Tibial nerve (tissue), 4 donors: ENCODE results near the gene IFNB1. TPM values are rescaled to one million over a fixed set of nuclear protein-coding genes. Genes with fewer than 3 reads are reported as not detected.
A peak's percentile ranks its signal among the peaks of the same experiment; 100 is the strongest.

Source experiments
- DNase-seq, 2 donors: peaks; one replicate each; pipeline ENCODE4 v3.0.0-alpha.2; 2019; ENCODE audit warnings: low spot score in 2 of 2
- H3K27ac ChIP-seq, 4 donors: fragments of 200-600 bp; sonication (generic) in 3 of 4; one replicate each; pipeline ENCODE4 v1.5.1; 2017 to 2019; ENCODE audit warnings: mild to moderate bottlenecking in 1 of 4
- H3K27me3 ChIP-seq, 2 donors: fragments of 200-600 bp; sonication (generic) in 1 of 2; one replicate each; pipeline versions ENCODE4 v1.5.1 to v1.6.0; 2017 to 2019
- H3K36me3 ChIP-seq, 3 donors: fragments of 200-600 bp; sonication (generic); one replicate each; pipeline ENCODE4 v1.5.1; 2018 to 2019
- H3K4me1 ChIP-seq, 4 donors: fragments of 200-600 bp; sonication (generic) in 3 of 4; one replicate each; pipeline ENCODE4 v1.5.1; 2017 to 2019
- H3K4me3 ChIP-seq, 4 donors: fragments of 200-600 bp; sonication (generic) in 3 of 4; one replicate each; pipeline ENCODE4 v1.5.1; 2017 to 2019; ENCODE audit warnings: mild to moderate bottlenecking in 1 of 4, moderate library complexity in 1 of 4
- H3K9me3 ChIP-seq, 4 donors: fragments of 200-600 bp; sonication (generic) in 3 of 4; one replicate each; pipeline ENCODE4 v1.5.1; 2017 to 2019
- EP300 ChIP-seq, 2 donors: sonication (generic); formaldehyde crosslinking; IDR thresholded peaks; one replicate each; pipeline ENCODE4 v1.6.1; 2017; ENCODE audit warnings: antibody characterized with exemption in 2 of 2, mild to moderate bottlenecking in 1 of 2
- POLR2A ChIP-seq, 2 donors: fragments of 450-650 bp; IDR thresholded peaks; one replicate each; pipeline ENCODE4 v1.6.1; 2017; ENCODE audit warnings: antibody characterized with exemption in 2 of 2, mild to moderate bottlenecking in 2 of 2, moderate library complexity in 2 of 2
- WGBS, 2 donors: methylation state at CpG; one replicate each; pipeline ENCODE4 v1.1.5; 2018; 5-methylcytosine and 5-hydroxymethylcytosine counted together
- total RNA-seq, 4 donors: library from RNA; depleted of rRNA; stranded (reverse); fragments of >200 nt; gene quantifications; one replicate each; pipeline ENCODE4 v1.1.0, GENCODE V29; 2016
- TF ChIP-seq, protein P1 (sequence below), 5 experiments: fragments of 200-600 bp in 3 of 5; fragments of 450-650 bp in 2 of 5; sonication (generic) in 3 of 5; IDR thresholded peaks; one replicate each; pipeline ENCODE4 v1.5.1; 2016 to 2019; ENCODE audit warnings: antibody characterized with exemption in 5 of 5, mild to moderate bottlenecking in 3 of 5, moderate library complexity in 2 of 5

The IFNB1 gene
- total RNA-seq, 4 donors from 2014 or later: not detected

DNA sequence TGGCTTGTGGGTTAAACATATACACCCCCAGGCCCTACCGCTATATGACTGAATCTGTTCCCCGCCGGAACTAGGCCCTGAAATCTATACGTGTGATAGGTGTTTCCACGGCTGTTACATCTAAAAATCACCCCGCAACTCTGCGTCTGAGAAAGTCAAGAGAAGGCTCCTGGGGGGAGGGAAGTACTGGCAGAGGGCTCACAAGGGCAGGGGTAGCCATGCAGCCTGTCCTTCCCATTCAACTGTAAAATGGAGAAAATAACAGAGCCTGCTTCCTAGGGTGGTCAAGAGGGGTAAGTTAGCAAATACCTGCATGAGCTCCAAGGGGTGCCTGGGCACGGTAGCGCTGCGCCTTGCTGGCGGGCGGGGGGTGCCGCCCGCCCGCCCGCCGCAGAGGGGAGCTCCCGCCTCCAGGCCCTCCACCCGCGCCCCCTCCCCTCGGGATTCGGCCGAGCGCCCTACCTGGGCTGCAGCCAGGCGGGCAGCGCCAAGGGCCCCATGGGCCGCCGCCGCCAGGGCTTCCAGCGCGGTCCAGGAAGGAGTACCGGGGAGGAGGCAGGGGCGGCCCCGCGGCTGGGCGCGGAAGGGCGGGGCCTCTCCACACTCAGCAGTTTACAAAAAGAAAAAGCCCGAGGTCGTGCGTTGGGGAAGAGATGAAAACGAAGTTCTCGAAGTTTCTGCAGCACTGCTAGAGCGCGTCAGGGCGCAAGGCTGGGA is 46.5 kb downstream of the IFNB1 start, which contains the start of gene HACD4:
TSS of gene HACD4 (minus strand) at position 550 of the 717 bp plus-strand sequence. CDS start at position 500, 50 bp downstream.
- no peak for TF ChIP-seq POLR2A (IDR thresholded peaks at IDR 0.05)
- TF ChIP-seq, protein P1, sequence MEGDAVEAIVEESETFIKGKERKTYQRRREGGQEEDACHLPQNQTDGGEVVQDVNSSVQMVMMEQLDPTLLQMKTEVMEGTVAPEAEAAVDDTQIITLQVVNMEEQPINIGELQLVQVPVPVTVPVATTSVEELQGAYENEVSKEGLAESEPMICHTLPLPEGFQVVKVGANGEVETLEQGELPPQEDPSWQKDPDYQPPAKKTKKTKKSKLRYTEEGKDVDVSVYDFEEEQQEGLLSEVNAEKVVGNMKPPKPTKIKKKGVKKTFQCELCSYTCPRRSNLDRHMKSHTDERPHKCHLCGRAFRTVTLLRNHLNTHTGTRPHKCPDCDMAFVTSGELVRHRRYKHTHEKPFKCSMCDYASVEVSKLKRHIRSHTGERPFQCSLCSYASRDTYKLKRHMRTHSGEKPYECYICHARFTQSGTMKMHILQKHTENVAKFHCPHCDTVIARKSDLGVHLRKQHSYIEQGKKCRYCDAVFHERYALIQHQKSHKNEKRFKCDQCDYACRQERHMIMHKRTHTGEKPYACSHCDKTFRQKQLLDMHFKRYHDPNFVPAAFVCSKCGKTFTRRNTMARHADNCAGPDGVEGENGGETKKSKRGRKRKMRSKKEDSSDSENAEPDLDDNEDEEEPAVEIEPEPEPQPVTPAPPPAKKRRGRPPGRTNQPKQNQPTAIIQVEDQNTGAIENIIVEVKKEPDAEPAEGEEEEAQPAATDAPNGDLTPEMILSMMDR (IDR thresholded peaks at IDR 0.05): no peak
- no peak for TF ChIP-seq EP300 (IDR thresholded peaks at IDR 0.05)
- H3K4me3 ChIP-seq: peak within 1 kb of the TSS; percentile 38 to 76 (median 52)
- H3K9me3 ChIP-seq: no peaks in the 10 kb centered on the region
- no peaks in the 10 kb centered on the region for H3K36me3 ChIP-seq
- peak within 1 kb of the TSS in 3 of 4 donors; percentile 74 to 86 (median 83) for H3K27ac ChIP-seq
- WGBS, 2 donors: 8 to 10% methylated on average over 24 to 33 of the region's 46 CpGs
- peak in 1 of 2 donors; percentile 26 for DNase-seq
- peaks cover 0 to 10% (median 0%) of the 10 kb centered on the region in 4 donors for H3K4me1 ChIP-seq
- H3K27me3 ChIP-seq: no peaks in the 10 kb centered on the region

DNA sequence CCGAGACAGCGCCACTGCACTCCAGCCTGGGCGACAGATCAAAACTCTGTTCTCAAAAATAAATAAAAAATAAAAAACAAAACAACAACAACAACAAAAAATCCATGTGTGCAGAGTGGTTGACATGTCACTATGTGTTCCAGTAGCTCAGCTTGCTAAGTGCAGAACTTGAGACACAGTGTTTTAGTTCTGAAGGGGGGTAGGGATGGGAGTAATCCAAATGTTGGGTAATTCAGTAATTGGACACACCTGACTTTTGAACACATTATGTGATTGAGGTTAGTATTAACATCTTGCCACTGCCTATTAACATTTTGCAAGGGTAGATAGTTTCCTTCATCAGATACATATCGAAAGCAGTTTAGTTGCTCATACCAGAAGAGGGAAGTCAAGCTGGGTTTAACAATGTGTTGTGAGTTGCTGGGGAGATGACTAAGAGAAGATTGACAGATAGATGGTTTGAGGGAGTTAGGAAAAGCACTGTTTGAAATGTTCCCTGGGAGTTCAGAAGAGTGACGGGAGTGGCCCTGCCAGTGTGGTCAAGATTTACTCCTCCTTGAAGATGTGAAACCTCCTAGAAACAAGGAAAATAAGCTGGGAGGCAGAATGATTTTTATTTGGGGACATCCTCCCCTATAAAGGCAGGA is 47.2 kb downstream of the IFNB1 start:
- peak overlapping the region in 3 of 4 donors; percentile 74 to 86 (median 83) for H3K27ac ChIP-seq
- peak overlapping the region; percentile 38 to 76 (median 52) for H3K4me3 ChIP-seq
- TF ChIP-seq POLR2A (IDR thresholded peaks at IDR 0.05) (no peak), EP300 (IDR thresholded peaks at IDR 0.05) (no peak)
- TF ChIP-seq, protein P1 (IDR thresholded peaks at IDR 0.05): no peak
- H3K4me1 ChIP-seq: peaks cover 0 to 10% (median 0%) of the 10 kb centered on the region in 4 donors
- H3K9me3 ChIP-seq: no peaks in the 10 kb centered on the region
- no peaks in the 10 kb centered on the region for H3K36me3 ChIP-seq
- no peaks in the 10 kb centered on the region for H3K27me3 ChIP-seq
- DNase-seq: no peak
- 71 to 77% methylated on average over 5 of the region's 5 CpGs for WGBS, 2 donors

DNA sequence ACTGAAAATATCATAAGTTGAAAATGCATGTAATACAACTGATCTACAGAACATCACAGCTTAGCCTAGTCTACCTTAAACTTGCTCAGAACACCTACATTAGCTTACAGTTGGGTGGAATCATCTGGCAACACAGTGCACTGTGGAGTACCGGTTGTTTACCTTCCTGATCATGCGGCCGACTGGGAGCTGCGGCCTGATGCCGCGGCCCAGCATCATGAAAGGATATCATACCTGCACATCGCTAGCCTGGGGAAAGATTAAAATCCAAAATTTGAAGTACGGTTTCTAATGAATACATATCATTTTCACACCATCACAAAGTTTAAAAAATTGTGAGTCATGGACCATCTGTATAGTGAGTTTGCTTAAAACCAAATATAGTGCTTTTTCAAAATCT is 48.1 kb downstream of the IFNB1 start:
- no peak for DNase-seq
- H3K27ac ChIP-seq: no peak overlapping the region
- 76 to 78% methylated on average over 8 of the region's 8 CpGs for WGBS, 2 donors
- H3K27me3 ChIP-seq: no peaks in the 10 kb centered on the region
- H3K9me3 ChIP-seq: no peaks in the 10 kb centered on the region
- H3K4me1 ChIP-seq: peaks cover 0 to 10% (median 0%) of the 10 kb centered on the region in 4 donors
- H3K36me3 ChIP-seq: no peaks in the 10 kb centered on the region
- TF ChIP-seq EP300 (IDR thresholded peaks at IDR 0.05) (no peak), POLR2A (IDR thresholded peaks at IDR 0.05) (no peak)
- TF ChIP-seq, protein P1 (IDR thresholded peaks at IDR 0.05): no peak
- no peak overlapping the region for H3K4me3 ChIP-seq

DNA sequence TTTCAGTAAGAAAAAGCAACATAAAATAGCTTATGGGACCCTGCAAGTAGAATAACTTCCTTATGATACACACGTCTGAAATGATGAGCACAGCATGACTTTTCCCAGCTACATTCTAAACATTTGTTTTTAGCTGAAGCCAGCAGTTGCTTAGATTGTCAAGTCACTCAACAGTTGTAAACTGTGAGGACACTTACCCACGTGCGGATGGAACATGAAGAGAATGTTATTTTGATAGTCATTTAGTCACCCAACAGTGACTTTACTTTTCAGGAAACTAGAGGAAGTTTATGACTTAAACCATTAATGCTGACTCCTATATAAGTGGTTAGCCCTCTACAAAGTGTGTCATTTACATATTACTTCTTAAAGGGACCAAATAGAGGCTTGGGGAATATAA is 49.3 kb downstream of the IFNB1 start:
- H3K27ac ChIP-seq: no peak overlapping the region
- TF ChIP-seq EP300 (IDR thresholded peaks at IDR 0.05): no peak
- TF ChIP-seq, protein P1 (IDR thresholded peaks at IDR 0.05): no peak
- no peak for TF ChIP-seq POLR2A (IDR thresholded peaks at IDR 0.05)
- DNase-seq: no peak
- H3K4me3 ChIP-seq: no peak overlapping the region
- H3K36me3 ChIP-seq: no peaks in the 10 kb centered on the region
- 37% methylated on average over 3 of the region's 3 CpGs for WGBS, 2 donors
- H3K9me3 ChIP-seq: no peaks in the 10 kb centered on the region
- H3K27me3 ChIP-seq: no peaks in the 10 kb centered on the region
- peaks cover 0 to 10% (median 0%) of the 10 kb centered on the region in 4 donors for H3K4me1 ChIP-seq

DNA sequence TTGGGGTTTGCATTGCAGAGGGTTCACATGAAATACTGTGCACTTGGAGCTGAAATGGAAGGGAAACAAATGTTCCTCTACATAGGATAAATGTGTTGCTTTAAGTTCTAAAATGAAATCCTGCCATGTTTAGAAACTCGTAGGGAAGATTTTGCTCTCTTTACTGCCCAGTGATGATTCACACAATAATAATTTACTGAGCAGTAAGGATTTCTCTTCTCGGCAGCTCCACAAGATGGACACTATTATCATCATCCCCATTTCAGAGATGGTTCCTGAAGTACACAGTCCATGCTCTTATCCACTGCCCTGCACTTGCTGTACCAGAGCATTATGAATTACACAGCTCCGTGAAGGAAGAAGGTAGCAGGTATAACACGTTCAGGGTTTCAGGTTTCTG is 50.4 kb downstream of the IFNB1 start:
- TF ChIP-seq POLR2A (IDR thresholded peaks at IDR 0.05): no peak
- TF ChIP-seq, protein P1 (IDR thresholded peaks at IDR 0.05): no peak
- no peak for TF ChIP-seq EP300 (IDR thresholded peaks at IDR 0.05)
- Histone ChIP-seq H3K27me3 (no peaks in the 10 kb centered on the region), H3K36me3 (no peaks in the 10 kb centered on the region), H3K27ac (no peak overlapping the region), H3K9me3 (no peaks in the 10 kb centered on the region), H3K4me3 (no peak overlapping the region), H3K4me1 (peaks cover 0 to 10% (median 0%) of the 10 kb centered on the region in 4 donors)
- 70 to 75% methylated on average over 4 of the region's 4 CpGs for WGBS, 2 donors
- no peak for DNase-seq
